Endothelial cell of umbilical vein (primary cell): ENCODE data around the gene STK32C.
"Not testable (repeated sequence)": the region's sequence is repeated elsewhere in the genome, so short reads cannot be mapped to it uniquely, and the experiment has no call there.

ENCODE experiments used
- EZH2 ChIP-seq: IDR thresholded peaks from 2 replicates; pipeline ENCODE4 v1.6.1; 2012; ENCODE audit warnings: borderline replicate concordance, low read depth, mild to moderate bottlenecking, moderate library complexity, low read length, inconsistent platforms; ENCODE audit not compliant: severe bottlenecking
- FOS ChIP-seq: IDR thresholded peaks from 2 replicates; pipeline ENCODE4 v1.6.1; 2011; ENCODE audit warnings: mild to moderate bottlenecking, low read length, moderate library complexity, borderline replicate concordance; ENCODE audit not compliant: insufficient read depth
- GATA2 ChIP-seq: IDR thresholded peaks from 2 replicates; pipeline ENCODE4 v1.7.0; 2011; ENCODE audit warnings: low read depth, mild to moderate bottlenecking, moderate library complexity, mixed read lengths, low read length; ENCODE audit not compliant: insufficient read length, insufficient read depth
- JUN ChIP-seq: IDR thresholded peaks from 2 replicates; pipeline ENCODE4 v1.6.1; 2011; ENCODE audit warnings: borderline replicate concordance, low read depth; ENCODE audit not compliant: insufficient read length, insufficient read depth
- MYC ChIP-seq: IDR thresholded peaks from one replicate; pipeline ENCODE4 v1.6.1; 2011; ENCODE audit warnings: mild to moderate bottlenecking, low read depth, low read length
- POLR2A ChIP-seq: IDR thresholded peaks from 2 replicates; pipeline ENCODE4 v1.6.1; 2012; ENCODE audit warnings: low read depth, mild to moderate bottlenecking, control low read depth, low read length
- POLR2AphosphoS5 ChIP-seq: IDR thresholded peaks from 2 replicates; pipeline ENCODE4 v1.6.1; 2012; ENCODE audit warnings: low read depth, mild to moderate bottlenecking, control low read depth, low read length, moderate library complexity; ENCODE audit not compliant: insufficient read depth
- TF ChIP-seq, protein P1 (sequence below), 2 donors: IDR thresholded peaks; 1 replicate in 1 of 2; 2 replicates in 1 of 2; pipeline ENCODE4 v1.5.1; 2011; ENCODE audit warnings: low read length in 2 of 2, mild to moderate bottlenecking in 2 of 2, moderate library complexity in 2 of 2, control low read depth in 1 of 2, inconsistent platforms in 1 of 2, low read depth in 1 of 2; ENCODE audit not compliant: insufficient read depth in 1 of 2; ENCODE audit errors: extremely low read depth in 1 of 2
- TF ChIP-seq, protein P2 (sequence below): IDR thresholded peaks from 2 replicates; pipeline ENCODE4 v1.6.1; 2011; ENCODE audit not compliant: insufficient read depth, insufficient read length

DNA sequence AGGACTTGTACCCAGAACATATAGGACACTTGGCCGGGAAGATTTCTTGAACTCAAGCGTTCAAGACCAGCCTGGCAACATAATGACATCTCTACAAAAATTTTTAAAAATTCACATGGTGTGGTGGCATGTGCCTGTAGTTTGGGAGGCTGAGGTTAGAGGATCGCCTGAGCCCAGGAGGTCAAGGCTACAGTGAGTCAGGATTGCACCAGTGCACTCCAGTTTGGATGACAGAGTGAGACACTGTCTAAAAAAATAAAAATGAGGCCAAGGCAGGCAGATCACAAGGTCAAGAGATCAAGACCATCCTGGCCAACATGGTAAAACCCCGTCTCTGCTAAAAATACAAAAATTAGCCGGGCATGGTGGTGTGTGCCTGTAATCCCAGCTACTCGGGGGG is 9.7 kb upstream of the STK32C start:
- TF ChIP-seq, protein P1, sequence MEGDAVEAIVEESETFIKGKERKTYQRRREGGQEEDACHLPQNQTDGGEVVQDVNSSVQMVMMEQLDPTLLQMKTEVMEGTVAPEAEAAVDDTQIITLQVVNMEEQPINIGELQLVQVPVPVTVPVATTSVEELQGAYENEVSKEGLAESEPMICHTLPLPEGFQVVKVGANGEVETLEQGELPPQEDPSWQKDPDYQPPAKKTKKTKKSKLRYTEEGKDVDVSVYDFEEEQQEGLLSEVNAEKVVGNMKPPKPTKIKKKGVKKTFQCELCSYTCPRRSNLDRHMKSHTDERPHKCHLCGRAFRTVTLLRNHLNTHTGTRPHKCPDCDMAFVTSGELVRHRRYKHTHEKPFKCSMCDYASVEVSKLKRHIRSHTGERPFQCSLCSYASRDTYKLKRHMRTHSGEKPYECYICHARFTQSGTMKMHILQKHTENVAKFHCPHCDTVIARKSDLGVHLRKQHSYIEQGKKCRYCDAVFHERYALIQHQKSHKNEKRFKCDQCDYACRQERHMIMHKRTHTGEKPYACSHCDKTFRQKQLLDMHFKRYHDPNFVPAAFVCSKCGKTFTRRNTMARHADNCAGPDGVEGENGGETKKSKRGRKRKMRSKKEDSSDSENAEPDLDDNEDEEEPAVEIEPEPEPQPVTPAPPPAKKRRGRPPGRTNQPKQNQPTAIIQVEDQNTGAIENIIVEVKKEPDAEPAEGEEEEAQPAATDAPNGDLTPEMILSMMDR (IDR thresholded peaks at IDR 0.05; ENCODE audit: extremely low read depth in 1 of 2, insufficient read depth in 1 of 2, low read depth in 1 of 2, low read length in 2 of 2), result not testable (repeated sequence)
- TF ChIP-seq EZH2, MYC, FOS, POLR2A, POLR2AphosphoS5, GATA2, JUN: not testable (repeated sequence)
- TF ChIP-seq, protein P2, sequence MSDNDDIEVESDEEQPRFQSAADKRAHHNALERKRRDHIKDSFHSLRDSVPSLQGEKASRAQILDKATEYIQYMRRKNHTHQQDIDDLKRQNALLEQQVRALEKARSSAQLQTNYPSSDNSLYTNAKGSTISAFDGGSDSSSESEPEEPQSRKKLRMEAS, result not testable (repeated sequence)
